ENCODE data around the gene ANKH.

Gene ANKH

DNA sequence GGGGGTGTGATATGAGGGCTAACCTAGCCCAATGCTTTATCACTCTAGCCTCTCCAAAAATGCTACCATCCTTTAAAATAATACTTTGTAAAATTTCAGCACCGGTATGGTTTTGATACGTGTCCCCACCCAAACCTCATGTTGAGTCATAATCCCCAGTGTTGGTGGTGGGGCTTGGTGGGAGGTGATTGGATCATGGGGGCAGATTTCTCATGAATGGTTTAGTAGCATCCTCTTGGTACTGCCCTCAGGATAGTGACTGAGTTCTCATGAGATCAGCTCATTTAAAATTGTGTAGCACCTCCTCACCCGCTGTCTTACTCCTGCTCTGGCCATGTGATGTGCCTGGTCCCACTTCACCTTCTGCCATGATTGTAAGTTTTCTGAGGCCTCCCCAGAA lies 35.0 kb upstream of the ANKH start:
- intact Hi-C loops (cut with DNase I; ENCODE audit: low total_unique reads) = no loop called here
- no peak overlapping the region for H3K27ac ChIP-seq
- H3K4me3 ChIP-seq = no peak overlapping the region
- TF ChIP-seq, protein P1, sequence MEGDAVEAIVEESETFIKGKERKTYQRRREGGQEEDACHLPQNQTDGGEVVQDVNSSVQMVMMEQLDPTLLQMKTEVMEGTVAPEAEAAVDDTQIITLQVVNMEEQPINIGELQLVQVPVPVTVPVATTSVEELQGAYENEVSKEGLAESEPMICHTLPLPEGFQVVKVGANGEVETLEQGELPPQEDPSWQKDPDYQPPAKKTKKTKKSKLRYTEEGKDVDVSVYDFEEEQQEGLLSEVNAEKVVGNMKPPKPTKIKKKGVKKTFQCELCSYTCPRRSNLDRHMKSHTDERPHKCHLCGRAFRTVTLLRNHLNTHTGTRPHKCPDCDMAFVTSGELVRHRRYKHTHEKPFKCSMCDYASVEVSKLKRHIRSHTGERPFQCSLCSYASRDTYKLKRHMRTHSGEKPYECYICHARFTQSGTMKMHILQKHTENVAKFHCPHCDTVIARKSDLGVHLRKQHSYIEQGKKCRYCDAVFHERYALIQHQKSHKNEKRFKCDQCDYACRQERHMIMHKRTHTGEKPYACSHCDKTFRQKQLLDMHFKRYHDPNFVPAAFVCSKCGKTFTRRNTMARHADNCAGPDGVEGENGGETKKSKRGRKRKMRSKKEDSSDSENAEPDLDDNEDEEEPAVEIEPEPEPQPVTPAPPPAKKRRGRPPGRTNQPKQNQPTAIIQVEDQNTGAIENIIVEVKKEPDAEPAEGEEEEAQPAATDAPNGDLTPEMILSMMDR (IDR thresholded peaks at IDR 0.05) = no peak
- H3K36me3 ChIP-seq = no peaks in the 10 kb centered on the region
- no peaks in the 10 kb centered on the region for H3K27me3 ChIP-seq
- no peak for DNase-seq
- no peaks in the 10 kb centered on the region for H3K9me3 ChIP-seq
- H3K4me1 ChIP-seq = peaks cover 0 to 3% (median 0%) of the 10 kb centered on the region in 4 donors

DNA sequence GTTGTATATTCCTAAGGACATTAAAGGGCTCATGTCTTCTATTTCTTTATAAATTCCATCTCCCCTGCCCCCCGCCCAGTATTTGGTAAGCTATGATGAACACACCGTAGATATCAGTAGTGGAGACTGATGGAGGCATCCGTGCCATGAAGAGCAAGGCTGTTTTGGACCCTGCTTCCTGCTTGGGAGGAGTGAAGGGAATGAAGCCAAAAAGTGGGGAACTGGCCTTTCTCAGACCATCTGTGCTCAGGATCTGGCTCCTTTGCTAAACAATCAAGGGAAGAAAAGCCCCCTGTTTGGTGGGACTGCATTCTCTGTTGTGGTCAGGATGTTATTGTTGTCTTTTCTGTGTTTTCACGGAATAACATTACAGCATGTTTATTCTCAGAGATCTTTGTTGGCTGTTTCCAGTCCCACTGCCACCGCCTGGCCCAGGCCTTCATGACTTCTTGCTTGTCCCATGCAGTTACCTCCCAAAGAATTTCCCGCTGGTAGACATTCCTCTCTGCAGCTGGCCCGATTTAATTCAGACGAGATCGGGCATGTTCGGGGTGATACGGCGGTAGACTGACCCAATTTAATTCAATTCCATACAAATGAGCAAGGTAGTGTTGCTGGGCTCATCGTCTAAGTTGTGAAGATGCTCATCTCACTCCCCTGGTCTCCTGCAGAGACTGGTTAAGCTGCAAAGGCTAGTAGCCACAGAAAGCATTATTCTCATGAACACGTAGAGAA lies 31.4 kb upstream of the ANKH start:
- Histone ChIP-seq H3K27me3 (no peaks in the 10 kb centered on the region), H3K4me3 (no peak overlapping the region), H3K36me3 (no peaks in the 10 kb centered on the region), H3K4me1 (peaks cover 0 to 16% (median 2%) of the 10 kb centered on the region in 4 donors), H3K9me3 (no peaks in the 10 kb centered on the region), H3K27ac (no peak overlapping the region)
- DNase-seq = no peak
- TF ChIP-seq, protein P1 (IDR thresholded peaks at IDR 0.05) = no peak
- intact Hi-C loops (cut with DNase I; ENCODE audit: low total_unique reads) = no loop called here

DNA sequence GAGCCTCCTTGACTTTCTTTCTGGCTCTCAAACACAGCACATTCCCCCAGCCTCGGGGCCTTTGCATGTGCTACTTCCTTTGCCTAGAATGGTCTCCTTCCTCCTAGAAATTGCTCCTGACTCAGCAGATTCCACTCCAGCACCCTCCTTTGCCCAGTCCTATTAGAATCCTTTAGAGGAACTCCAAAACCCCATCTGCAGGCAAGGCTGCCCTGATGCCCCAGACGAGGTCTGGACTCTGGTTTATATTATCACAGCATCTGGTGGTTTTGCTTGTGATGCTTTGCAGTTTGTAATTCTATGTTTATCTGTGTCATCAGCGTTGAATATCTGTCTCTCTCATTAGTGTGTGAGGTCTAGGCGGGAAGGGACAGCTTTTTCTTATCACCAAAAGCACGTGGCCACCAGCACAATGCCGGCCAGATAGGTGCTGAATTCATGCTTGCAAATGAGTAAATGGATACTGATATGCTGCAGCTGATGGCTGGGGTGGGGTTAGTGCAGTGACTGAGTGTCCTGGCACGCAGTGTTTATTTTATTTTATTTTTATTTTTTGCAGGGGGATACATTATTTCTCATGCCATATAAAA lies 30.0 kb upstream of the ANKH start:
- no peaks in the 10 kb centered on the region for H3K27me3 ChIP-seq
- TF ChIP-seq, protein P1 (IDR thresholded peaks at IDR 0.05) = no peak
- peak in 1 of 2 donors; percentile 32 for DNase-seq
- intact Hi-C loops (cut with DNase I; ENCODE audit: low total_unique reads) = no loop called here
- no peaks in the 10 kb centered on the region for H3K36me3 ChIP-seq
- peak overlapping the region in 1 of 2 donors; percentile 40 for H3K27ac ChIP-seq
- H3K9me3 ChIP-seq = no peaks in the 10 kb centered on the region
- H3K4me1 ChIP-seq = peaks cover 0 to 16% (median 2%) of the 10 kb centered on the region in 4 donors
- H3K4me3 ChIP-seq = no peak overlapping the region

DNA sequence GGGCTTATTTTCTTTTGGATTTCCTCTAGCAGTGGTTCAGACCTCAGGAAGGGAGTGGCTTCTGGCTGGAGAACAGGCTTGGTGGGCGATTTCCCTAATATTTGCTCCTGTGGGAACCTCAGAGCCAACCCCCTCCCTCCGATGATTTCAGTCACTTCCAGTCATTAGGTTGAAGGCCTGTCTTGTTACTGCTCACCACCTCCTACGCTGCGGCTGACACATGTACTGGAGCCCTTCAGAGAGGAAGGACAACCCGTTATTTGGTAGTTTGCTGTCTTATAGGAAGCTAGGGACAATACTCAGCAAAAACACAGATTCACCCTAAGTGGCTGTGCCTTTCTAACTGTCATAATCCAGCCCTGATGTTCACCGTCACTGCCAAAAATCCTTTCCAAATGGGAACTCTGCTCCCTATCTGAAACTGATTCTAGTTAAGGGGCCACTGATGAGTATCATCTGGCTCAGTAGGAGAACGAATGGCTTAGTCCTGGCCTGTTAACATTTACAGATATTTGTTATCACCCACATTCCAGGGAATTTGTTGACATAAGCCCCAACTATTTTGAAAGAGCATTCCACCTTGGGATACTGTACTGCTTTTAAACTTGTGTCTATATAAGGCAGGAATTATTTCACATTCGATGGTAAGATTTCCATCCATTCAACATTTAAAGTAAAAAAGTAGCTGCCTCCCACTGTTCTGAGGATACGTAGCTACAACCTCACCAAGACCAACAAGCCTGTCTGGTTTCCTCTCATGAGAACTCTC lies 29.3 kb upstream of the ANKH start:
- Histone ChIP-seq H3K36me3 (no peaks in the 10 kb centered on the region), H3K27me3 (no peaks in the 10 kb centered on the region)

DNA sequence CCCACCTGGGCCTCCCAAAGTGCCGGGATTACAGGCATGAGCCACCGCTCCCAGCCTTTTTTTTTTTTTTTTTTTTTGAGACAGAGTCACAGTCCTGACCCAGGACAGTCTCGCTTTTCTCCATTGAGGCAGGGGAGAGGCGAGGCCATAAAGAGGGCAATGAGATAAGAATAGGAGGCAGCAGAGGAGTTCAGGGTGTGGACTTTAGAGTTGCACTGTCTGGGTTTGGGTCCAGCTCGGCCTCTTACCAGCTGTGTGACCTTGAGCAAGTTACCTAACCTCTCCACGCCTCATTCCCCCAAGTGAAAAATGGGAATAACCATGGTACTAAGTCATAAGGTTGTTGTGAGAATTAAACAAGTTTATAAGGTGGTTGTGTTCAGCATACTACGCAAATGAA lies 24.6 kb upstream of the ANKH start:
- Histone ChIP-seq H3K4me1 (peaks cover 0 to 8% (median under 1%) of the 10 kb centered on the region in 4 donors), H3K36me3 (no peaks in the 10 kb centered on the region), H3K27ac (no peak overlapping the region), H3K4me3 (no peak overlapping the region), H3K9me3 (no peaks in the 10 kb centered on the region), H3K27me3 (no peaks in the 10 kb centered on the region)
- intact Hi-C loops (cut with DNase I; ENCODE audit: low total_unique reads) = no loop called here
- DNase-seq = no peak
- TF ChIP-seq, protein P1 (IDR thresholded peaks at IDR 0.05) = no peak

More for the DNA sequence above, 29.3 kb upstream of the ANKH start:
- no peak overlapping the region for H3K4me3 ChIP-seq
- DNase-seq = peak in 1 of 2 donors; percentile 61
- peak overlapping the region; percentile 9 to 40 for H3K27ac ChIP-seq
- no peaks in the 10 kb centered on the region for H3K9me3 ChIP-seq
- TF ChIP-seq, protein P1 (IDR thresholded peaks at IDR 0.05) = no peak
- intact Hi-C loops (cut with DNase I; ENCODE audit: low total_unique reads) = no loop called here
- H3K4me1 ChIP-seq = peaks cover 0 to 16% (median 2%) of the 10 kb centered on the region in 4 donors
